Fibroblast of skin of scalp (primary cell): ENCODE measurements around the gene TTLL1.

ENCODE experiments used
- DNase-seq: peaks from one replicate; pipeline ENCODE4 v3.0.0-alpha.2; 2013

Gene TTLL1

DNA sequence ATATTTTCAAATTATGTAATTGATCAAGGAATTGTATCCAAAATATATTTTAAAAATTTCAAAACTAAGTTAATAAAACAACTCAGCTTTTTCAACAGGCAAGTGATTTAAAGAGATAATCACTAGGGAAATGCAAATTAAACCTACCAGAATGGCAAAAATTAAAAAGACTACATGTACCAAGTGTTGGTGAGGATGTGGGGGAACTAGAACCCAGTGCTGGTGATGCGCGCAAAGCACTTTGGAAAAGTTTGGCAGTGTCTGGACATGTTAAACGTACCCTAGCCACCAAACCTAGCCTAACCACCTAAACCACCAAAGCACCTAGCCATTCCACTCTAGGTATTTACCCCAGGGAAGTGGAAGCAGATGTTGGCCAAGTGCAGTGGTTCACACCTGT lies 97.1 kb downstream of the TTLL1 start:
- DNase-seq = no peak

GRCh38 chr22:42991010-42991651 lies 98.1 kb downstream of the TTLL1 start:
- DNase-seq = peak; percentile 87

DNA sequence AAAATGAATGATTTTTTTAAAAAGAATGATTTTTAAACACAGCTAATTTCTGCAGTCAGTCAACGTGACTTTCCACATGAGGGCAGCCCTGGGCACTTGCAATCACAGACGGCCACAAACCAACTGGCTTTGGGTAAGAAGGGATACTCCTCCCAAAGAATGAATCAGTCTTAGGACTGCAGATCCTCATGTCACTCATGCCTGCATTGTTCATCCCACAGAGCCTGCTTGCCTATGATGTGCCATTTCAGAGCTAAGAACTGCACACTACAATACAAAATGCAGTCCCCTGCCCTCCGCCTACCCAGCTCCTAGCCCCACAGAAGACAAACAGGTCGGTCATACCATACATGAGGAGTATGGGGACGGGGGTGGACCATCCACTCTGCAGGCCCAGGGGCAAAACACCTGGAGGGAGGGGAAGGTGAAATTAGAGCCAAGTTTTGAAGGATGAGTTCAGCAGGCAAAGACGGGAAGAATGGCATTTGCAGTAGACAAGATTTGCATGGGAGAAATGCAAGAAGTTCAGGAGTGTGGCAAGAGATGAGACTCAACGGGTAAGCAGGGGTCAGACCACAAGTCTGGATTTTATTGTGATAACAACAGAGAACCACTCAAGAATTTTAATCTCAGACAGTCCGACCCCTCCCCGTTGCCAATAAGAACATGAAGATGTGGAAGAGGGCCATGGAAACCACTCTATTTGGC lies 98.9 kb downstream of the TTLL1 start:
- DNase-seq = peak; percentile 90
